Amygdala (tissue), 56 donors: ENCODE data around the gene UBE2D2.

Source experiments
- DNase-seq, 56 donors: peaks; one replicate each; lab custom pipeline; 2025; lab: John Stamatoyannopoulos, UW

The UBE2D2 gene

GRCh38 chr5:139670369-139671095 lies 109.4 kb downstream of the UBE2D2 start:
- DNase-seq, result peak in 8 of 56 donors; percentile 27 to 54 (median 46)

- peak in 51 of 56 donors; percentile 39 to 91 (median 75) for DNase-seq
These were observed 110.1 kb downstream of the UBE2D2 start for GRCh38 chr5:139671096-139671841.

- peak in 1 of 56 donors; percentile 41 for DNase-seq
These were observed 114.1 kb downstream of the UBE2D2 start for GRCh38 chr5:139675213-139675612.

GRCh38 chr5:139675825-139676224 lies 114.7 kb downstream of the UBE2D2 start:
- DNase-seq, result no peak

- DNase-seq, result peak in 3 of 56 donors; percentile 60 to 72 (median 72)
These were observed 115.3 kb downstream of the UBE2D2 start for GRCh38 chr5:139676406-139676805.

- peak in 54 of 56 donors; percentile 61 to 96 (median 87) for DNase-seq
These were observed 116.0 kb downstream of the UBE2D2 start for GRCh38 chr5:139676951-139677735.
